NB4 (cell line): ENCODE measurements around the gene GTPBP8.

Source experiments
- MYC ChIP-seq: IDR thresholded peaks from 2 replicates; pipeline ENCODE4 v1.6.1; 2011; ENCODE audit warnings: low read depth, low read length
- POLR2A ChIP-seq: IDR thresholded peaks from 2 replicates; pipeline ENCODE4 v1.6.1; 2011; ENCODE audit warnings: mild to moderate bottlenecking; ENCODE audit not compliant: insufficient read length; ENCODE audit errors: extremely low read depth
- TF ChIP-seq, protein P1 (sequence below): IDR thresholded peaks from one replicate; pipeline ENCODE4 v1.5.1; 2012; ENCODE audit warnings: low read depth, low read length

DNA sequence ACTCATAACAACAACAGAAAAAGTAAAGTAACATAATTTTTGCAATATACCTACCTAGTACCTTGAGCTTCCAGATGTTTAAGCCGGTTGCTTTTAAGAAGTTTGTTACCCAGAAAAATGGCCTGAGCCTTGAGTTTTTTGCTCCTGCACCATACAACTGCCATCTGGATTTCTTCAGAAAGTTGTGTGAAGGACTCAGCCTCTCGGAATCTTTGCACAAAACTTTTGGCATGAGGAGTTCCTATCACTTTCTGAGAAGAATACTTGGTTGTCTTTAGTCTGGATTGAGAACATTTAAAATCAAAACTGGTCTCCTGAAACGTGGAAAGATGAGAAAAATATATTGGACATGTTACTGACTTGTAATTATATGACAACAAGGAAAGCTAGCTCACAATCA is 17.3 kb downstream of the GTPBP8 start:
- TF ChIP-seq MYC (no peak), POLR2A (no peak)
- TF ChIP-seq, protein P1, sequence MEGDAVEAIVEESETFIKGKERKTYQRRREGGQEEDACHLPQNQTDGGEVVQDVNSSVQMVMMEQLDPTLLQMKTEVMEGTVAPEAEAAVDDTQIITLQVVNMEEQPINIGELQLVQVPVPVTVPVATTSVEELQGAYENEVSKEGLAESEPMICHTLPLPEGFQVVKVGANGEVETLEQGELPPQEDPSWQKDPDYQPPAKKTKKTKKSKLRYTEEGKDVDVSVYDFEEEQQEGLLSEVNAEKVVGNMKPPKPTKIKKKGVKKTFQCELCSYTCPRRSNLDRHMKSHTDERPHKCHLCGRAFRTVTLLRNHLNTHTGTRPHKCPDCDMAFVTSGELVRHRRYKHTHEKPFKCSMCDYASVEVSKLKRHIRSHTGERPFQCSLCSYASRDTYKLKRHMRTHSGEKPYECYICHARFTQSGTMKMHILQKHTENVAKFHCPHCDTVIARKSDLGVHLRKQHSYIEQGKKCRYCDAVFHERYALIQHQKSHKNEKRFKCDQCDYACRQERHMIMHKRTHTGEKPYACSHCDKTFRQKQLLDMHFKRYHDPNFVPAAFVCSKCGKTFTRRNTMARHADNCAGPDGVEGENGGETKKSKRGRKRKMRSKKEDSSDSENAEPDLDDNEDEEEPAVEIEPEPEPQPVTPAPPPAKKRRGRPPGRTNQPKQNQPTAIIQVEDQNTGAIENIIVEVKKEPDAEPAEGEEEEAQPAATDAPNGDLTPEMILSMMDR = no peak
